ENCODE measurements around the gene CATSPERZ.

DNA sequence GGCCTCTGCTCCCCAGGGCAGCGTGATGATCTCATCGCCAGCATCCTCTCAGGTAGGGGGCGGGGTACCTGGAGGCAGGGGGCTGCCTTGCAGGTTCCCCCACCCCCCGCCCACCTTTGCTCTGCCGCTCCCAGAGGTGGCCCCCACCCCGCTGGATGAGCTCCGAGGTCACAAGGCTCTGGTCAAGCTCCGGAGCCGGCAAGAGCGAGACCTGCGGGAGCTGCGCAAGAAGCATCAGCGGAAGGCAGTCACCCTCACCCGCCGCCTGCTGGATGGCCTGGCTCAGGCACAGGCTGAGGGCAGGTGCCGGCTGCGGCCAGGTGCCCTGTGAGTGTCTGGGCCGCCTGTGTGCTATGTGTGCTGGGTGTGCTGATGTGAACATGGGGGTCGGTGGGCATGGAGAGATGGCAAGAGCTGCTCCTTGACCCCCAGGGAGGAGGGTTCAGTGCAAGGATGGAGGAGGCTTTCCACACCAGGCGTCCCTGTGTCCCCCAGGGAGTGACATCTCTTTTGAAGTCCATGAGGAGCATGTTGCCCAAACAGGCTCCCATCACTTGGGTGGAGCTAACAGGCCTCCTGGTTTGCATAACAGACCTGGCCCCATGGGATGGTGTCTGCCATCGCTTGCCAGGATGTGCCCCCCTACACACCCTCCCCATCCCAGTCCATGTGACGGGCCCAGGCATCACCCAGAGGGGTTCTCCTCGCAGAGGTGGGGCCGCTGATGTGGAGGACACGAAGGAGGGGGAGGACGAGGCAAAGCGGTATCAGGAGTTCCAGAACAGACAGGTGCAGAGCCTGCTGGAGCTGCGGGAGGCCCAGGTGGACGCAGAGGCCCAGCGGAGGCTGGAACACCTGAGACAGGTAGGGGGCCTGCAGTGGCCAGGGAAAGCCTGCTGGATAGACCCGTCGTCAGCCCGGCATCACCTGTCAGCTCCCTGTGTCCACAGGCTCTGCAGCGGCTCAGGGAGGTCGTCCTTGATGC is 34.7 kb upstream of the CATSPERZ start:
- TF ChIP-seq POLR2A (IDR thresholded peaks at IDR 0.05; ENCODE audit: low read depth, low read length) (no peak), EZH2 (IDR thresholded peaks at IDR 0.05; ENCODE audit: borderline replicate concordance, low read depth, low read length, severe bottlenecking) (no peak), POLR2AphosphoS5 (IDR thresholded peaks at IDR 0.05; ENCODE audit: insufficient read depth, low read depth, low read length) (no peak), FOS (IDR thresholded peaks at IDR 0.05; ENCODE audit: borderline replicate concordance, insufficient read depth, low read length) (no peak)
- TF ChIP-seq, protein P1, sequence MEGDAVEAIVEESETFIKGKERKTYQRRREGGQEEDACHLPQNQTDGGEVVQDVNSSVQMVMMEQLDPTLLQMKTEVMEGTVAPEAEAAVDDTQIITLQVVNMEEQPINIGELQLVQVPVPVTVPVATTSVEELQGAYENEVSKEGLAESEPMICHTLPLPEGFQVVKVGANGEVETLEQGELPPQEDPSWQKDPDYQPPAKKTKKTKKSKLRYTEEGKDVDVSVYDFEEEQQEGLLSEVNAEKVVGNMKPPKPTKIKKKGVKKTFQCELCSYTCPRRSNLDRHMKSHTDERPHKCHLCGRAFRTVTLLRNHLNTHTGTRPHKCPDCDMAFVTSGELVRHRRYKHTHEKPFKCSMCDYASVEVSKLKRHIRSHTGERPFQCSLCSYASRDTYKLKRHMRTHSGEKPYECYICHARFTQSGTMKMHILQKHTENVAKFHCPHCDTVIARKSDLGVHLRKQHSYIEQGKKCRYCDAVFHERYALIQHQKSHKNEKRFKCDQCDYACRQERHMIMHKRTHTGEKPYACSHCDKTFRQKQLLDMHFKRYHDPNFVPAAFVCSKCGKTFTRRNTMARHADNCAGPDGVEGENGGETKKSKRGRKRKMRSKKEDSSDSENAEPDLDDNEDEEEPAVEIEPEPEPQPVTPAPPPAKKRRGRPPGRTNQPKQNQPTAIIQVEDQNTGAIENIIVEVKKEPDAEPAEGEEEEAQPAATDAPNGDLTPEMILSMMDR (IDR thresholded peaks at IDR 0.05; ENCODE audit: extremely low read depth in 1 of 2, insufficient read depth in 1 of 2, low read depth in 1 of 2, low read length in 2 of 2), result no peak
- TF ChIP-seq, protein P2, sequence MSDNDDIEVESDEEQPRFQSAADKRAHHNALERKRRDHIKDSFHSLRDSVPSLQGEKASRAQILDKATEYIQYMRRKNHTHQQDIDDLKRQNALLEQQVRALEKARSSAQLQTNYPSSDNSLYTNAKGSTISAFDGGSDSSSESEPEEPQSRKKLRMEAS (IDR thresholded peaks at IDR 0.05; ENCODE audit: insufficient read depth, insufficient read length), result no peak

Data from endothelial cell of umbilical vein (primary cell).